ENCODE results near the gene DECR2. TPM values are rescaled to one million over a fixed set of nuclear protein-coding genes. Genes with fewer than 3 reads are reported as not detected.
A peak's percentile ranks its signal among the peaks of the same experiment; 100 is the strongest.

DECR2 gene
- total and polyA plus RNA-seq, 2 of the 13 experiments (the other 11 are each of a cell fraction or from before 2014, with no cell fraction given), result 36.3 to 44.6 TPM

- no TSS peak for BruUV-seq (replicated peaks)
- ATAC-seq (no peak), FAIRE-seq (no peak), DNase-seq (ENCODE audit: low spot score) (no peak)
- no peak overlapping the region for H2AFZ ChIP-seq (ENCODE audit: low read length)
- ChIA-PET POLR2A (no interaction called here), CTCF (ENCODE audit: low intra/inter-chr PET ratio, low total read pairs) (no interaction called here)
- 100% methylated on average over 3 of the region's 19 CpGs for WGBS (ENCODE audit: low lambda C conversion rate)
- no peaks in the 10 kb centered on the region for H4K20me1 ChIP-seq (ENCODE audit: insufficient read depth, low read length)
- in situ Hi-C loops (cut with HindIII; ENCODE audit: extremely low pct_ligation_motif_present, low pct_unique_long_range_greater_than_20kb), result no loop called here
- no peak overlapping the region for H3K4me2 ChIP-seq (ENCODE audit: low read depth, low read length)
- intact Hi-C loops (cut with micrococcal nuclease; ENCODE audit: unreplicated experiment), result no loop called here
- peaks cover 18% of the 10 kb centered on the region for H3K4me1 ChIP-seq (ENCODE audit: insufficient read depth, low read length)
- no peak overlapping the region for H3K9ac ChIP-seq (ENCODE audit: insufficient read depth, low read depth, low read length)
- peaks cover 21 to 41% of the 10 kb centered on the region in 2 experiments; a peak in 4 of 5 replicates for H3K36me3 ChIP-seq (replicated peaks in 1 of 2; ENCODE audit: control insufficient read depth in 1 of 2, insufficient read depth in 2 of 2, low read length in 2 of 2)
- TF ChIP-seq ZSCAN9 (CRISPR knock-in tag; IDR thresholded peaks at IDR 0.05; ENCODE audit: borderline replicate concordance), result no peak
- TF ChIP-seq ZBTB43 (CRISPR knock-in tag; conservative IDR thresholded peaks at IDR 0.05), result no peak
- TF ChIP-seq ZNF777 (CRISPR knock-in tag; IDR thresholded peaks at IDR 0.05), result no peak
- no peak for TF ChIP-seq TFAP4 (IDR thresholded peaks at IDR 0.05; ENCODE audit: borderline replicate concordance, low read depth)
- no peak for TF ChIP-seq ZNF138 (CRISPR knock-in tag; IDR thresholded peaks at IDR 0.05; ENCODE audit: low read depth)
- TF ChIP-seq MED1 (CRISPR knock-in tag; IDR thresholded peaks at IDR 0.05), result no peak
- TF ChIP-seq RBFOX2 (IDR thresholded peaks at IDR 0.05; ENCODE audit: low read depth, low read length), result 0 out of 2 replicates have a peak, but pooled peaks have one; percentile 2
- no peak for TF ChIP-seq ZNF101 (CRISPR knock-in tag; IDR thresholded peaks at IDR 0.05; ENCODE audit: borderline replicate concordance, low read depth)
- TF ChIP-seq ZNF569 (CRISPR knock-in tag; IDR thresholded peaks at IDR 0.05; ENCODE audit: borderline replicate concordance), result no peak
- no peak for TF ChIP-seq ZMYM3 (CRISPR knock-in tag; IDR thresholded peaks at IDR 0.05)
- TF ChIP-seq POLR2A (IDR thresholded peaks at IDR 0.05; ENCODE audit: insufficient read depth in 1 of 2, low read depth in 2 of 2, low read length in 2 of 2), result 0 out of 4 replicates have a peak, but pooled peaks of 1 of the 2 experiments have one; percentile 27
- H3K79me2 ChIP-seq (ENCODE audit: insufficient read depth, low read length), result peaks cover 6% of the 10 kb centered on the region
- H3K27me3 ChIP-seq (ENCODE audit: control insufficient read depth in 1 of 2, insufficient read depth in 2 of 2, low read length in 2 of 2), result no peaks in the 10 kb centered on the region
- no peak overlapping the region for H3K4me3 ChIP-seq (replicated peaks in 1 of 3; ENCODE audit: insufficient read depth in 1 of 3, low read depth in 2 of 3, low read length in 3 of 3)
- H3K27ac ChIP-seq (ENCODE audit: extremely low read length, insufficient read depth, low read length), result no peak overlapping the region
- H3K9me3 ChIP-seq (ENCODE audit: low read length), result no peaks in the 10 kb centered on the region
These were observed 29.2 kb upstream of the DECR2 start for GRCh38 chr16:372302-372983.

All from HepG2 (cell line).